Lung microvascular endothelial cell (primary cell): Measurements from ENCODE around the gene TJAP1. TPM values are rescaled to one million over a fixed set of nuclear protein-coding genes. Genes with fewer than 3 reads are reported as not detected.
"Not testable (repeated sequence)": the region's sequence is repeated elsewhere in the genome, so short reads cannot be mapped to it uniquely, and the experiment has no call there.

Experiments
- DNase-seq, 2 donors: peaks; one replicate each; pipeline versions ENCODE4 v3.0.0 to v3.0.0-alpha.2; 2010; ENCODE audit warnings: low read depth in 2 of 2
- total RNA-seq: library from RNA; depleted of rRNA; stranded (reverse); fragments of >200 nt; gene quantifications from 2 replicates; pipeline ENCODE4 v1.2.1, GENCODE V29; 2014

Gene TJAP1
- total RNA-seq, 1 donor from 2014 or later, result 6.5 TPM

GRCh38 chr6:43524483-43524961 lies 47.2 kb downstream of the TJAP1 start:
- no peak for DNase-seq

GRCh38 chr6:43532201-43532600 lies 54.8 kb downstream of the TJAP1 start:
- DNase-seq, result no peak

- DNase-seq, result not testable (repeated sequence)
Measured at GRCh38 chr6:43538986-43539385, 61.6 kb downstream of the TJAP1 start.

- not testable (repeated sequence) for DNase-seq
Measured at GRCh38 chr6:43539409-43539808, 62.0 kb downstream of the TJAP1 start.

GRCh38 chr6:43540507-43540906 lies 63.1 kb downstream of the TJAP1 start:
- no peak for DNase-seq

GRCh38 chr6:43541774-43542471 lies 64.6 kb downstream of the TJAP1 start:
- no peak for DNase-seq

- no peak for DNase-seq
Measured at GRCh38 chr6:43544461-43544860, 67.1 kb downstream of the TJAP1 start.

GRCh38 chr6:43547222-43547621 lies 69.9 kb downstream of the TJAP1 start:
- no peak for DNase-seq

Other genes with a start within 250 kb of the TJAP1 start
- gene DNPH1, start 248.1 kb upstream of the TJAP1 start, total RNA-seq, result 26.8 and 50.3 TPM in 2 replicates
- gene TTBK1, start 234.1 kb upstream of the TJAP1 start, total RNA-seq, result under 0.01 TPM in 1 of 2 replicates, not detected in the other
- not detected in 2 replicates for gene SLC22A7, start 179.3 kb upstream of the TJAP1 start, total RNA-seq
- gene CRIP3, start 168.7 kb upstream of the TJAP1 start, total RNA-seq, result not detected in 2 replicates
- gene ZNF318, start 107.9 kb upstream of the TJAP1 start, total RNA-seq, result 3.9 and 5.6 TPM in 2 replicates
- gene ABCC10, start 50.0 kb upstream of the TJAP1 start, total RNA-seq, result 10.2 and 17.1 TPM in 2 replicates
- gene DLK2, start 22.0 kb upstream of the TJAP1 start, total RNA-seq, result 0.22 and 1.2 TPM in 2 replicates
- under 0.01 TPM in 2 replicates for gene LRRC73, start 32.8 kb downstream of the TJAP1 start, total RNA-seq
- 94.1 and 137 TPM in 2 replicates for gene YIPF3, start 39.4 kb downstream of the TJAP1 start, total RNA-seq
- 23.8 and 27.0 TPM in 2 replicates for gene POLR1C, start 39.5 kb downstream of the TJAP1 start, total RNA-seq
- 16.6 and 23.4 TPM in 2 replicates for gene XPO5, start 98.5 kb downstream of the TJAP1 start, total RNA-seq
- gene POLH, start 98.6 kb downstream of the TJAP1 start, total RNA-seq, result 8.1 and 12.6 TPM in 2 replicates
- gene GTPBP2, start 151.7 kb downstream of the TJAP1 start, total RNA-seq, result 25.7 and 32.3 TPM in 2 replicates
- gene MAD2L1BP, start 158.3 kb downstream of the TJAP1 start, total RNA-seq, result 18.1 and 20.8 TPM in 2 replicates
- 0.20 and 0.22 TPM in 2 replicates for gene RSPH9, start 167.5 kb downstream of the TJAP1 start, total RNA-seq
- 38.1 and 40.8 TPM in 2 replicates for gene MRPS18A, start 210.2 kb downstream of the TJAP1 start, total RNA-seq